B cell (primary cell): Measurements from ENCODE around the gene GRM8. TPM values are rescaled to one million over a fixed set of nuclear protein-coding genes. Genes with fewer than 3 reads are reported as not detected.

ENCODE experiments used
- ATAC-seq: fragments of 200-7000 bp; cut with Tn5 transposase; one replicate; pipeline ENCODE4 v1.10.0; 2021; ENCODE audit warnings: low read depth, mild to moderate bottlenecking, moderate number of reproducible peaks, moderate library complexity
- CTCF ChIA-PET: fragments of 350-600 bp; sonication (Branson Sonifier 250); formaldehyde crosslinking; loops from one replicate; lab custom pipeline; 2021; ENCODE audit warnings: antibody characterized with exemption, inconsistent platforms; lab: Charles Lee
- POLR2A ChIA-PET: fragments of 350-600 bp; sonication (Branson Sonifier 250); formaldehyde crosslinking; loops from one replicate; lab custom pipeline; 2021; ENCODE audit warnings: antibody characterized with exemption; lab: Charles Lee
- DNase-seq: peaks from one replicate; pipeline ENCODE4 v3.0.0; 2013
- H2AFZ ChIP-seq: 2 replicates; pipeline ENCODE4 v1.6.1; 2012; ENCODE audit warnings: mild to moderate bottlenecking, low read depth, low read length; ENCODE audit not compliant: insufficient read depth, poor library complexity, severe bottlenecking
- H3K27ac ChIP-seq, 2 donors: 1 replicate in 1 of 2; 2 replicates in 1 of 2; pipeline ENCODE4 v1.5.1; 2012 to 2013; ENCODE audit warnings: low read length in 2 of 2, mild to moderate bottlenecking in 2 of 2, moderate library complexity in 1 of 2
- H3K27me3 ChIP-seq, 4 experiments: fragments of 200-600 bp in 1 of 4; sonication (generic) in 1 of 4; replicated peaks in 1 of 4; 1 replicate in 2 of 4; 2 replicates in 2 of 4; pipeline versions ENCODE4 v1.6.1 to v1.7.0; 2013 to 2016; ENCODE audit warnings: low read length in 3 of 4, mild to moderate bottlenecking in 2 of 4, mixed read lengths in 1 of 4, moderate library complexity in 1 of 4; ENCODE audit not compliant: insufficient read depth in 4 of 4, control insufficient read depth in 3 of 4; ENCODE audit errors: control extremely low read depth in 1 of 4
- H3K36me3 ChIP-seq, 2 experiments: replicated peaks in 1 of 2; 1 replicate in 1 of 2; 2 replicates in 1 of 2; pipeline versions ENCODE4 v1.6.1 to v1.7.1; 2013; ENCODE audit warnings: low read length in 1 of 2; ENCODE audit not compliant: insufficient read depth in 2 of 2, control insufficient read depth in 1 of 2; ENCODE audit errors: control extremely low read depth in 1 of 2, extremely low read depth in 1 of 2
- H3K4me1 ChIP-seq, 2 donors: fragments of 200-600 bp in 1 of 2; sonication (generic) in 1 of 2; 1 replicate in 1 of 2; 2 replicates in 1 of 2; pipeline versions ENCODE4 v1.5.1 to v1.6.1; 2013 to 2017; ENCODE audit warnings: low read length in 2 of 2; ENCODE audit not compliant: control insufficient read depth in 2 of 2, insufficient read depth in 2 of 2
- H3K4me2 ChIP-seq: replicated peaks from 2 replicates; pipeline ENCODE3; 2012; ENCODE audit warnings: mild to moderate bottlenecking, low read depth, low read length; ENCODE audit not compliant: poor library complexity, severe bottlenecking
- H3K4me3 ChIP-seq, 5 experiments: fragments of 200-600 bp in 1 of 5; sonication (generic) in 1 of 5; 1 replicate in 3 of 5; 2 replicates in 2 of 5; pipeline versions ENCODE4 v1.5.1 to v1.7.0; 2011 to 2016; ENCODE audit warnings: low read length in 4 of 5, mild to moderate bottlenecking in 4 of 5, low read depth in 2 of 5, control low read depth in 1 of 5, moderate library complexity in 1 of 5; ENCODE audit not compliant: insufficient read depth in 1 of 5; ENCODE audit errors: control extremely low read depth in 1 of 5, extremely low read depth in 1 of 5
- H3K79me2 ChIP-seq: fragments of 200-600 bp; sonication (generic); one replicate; pipeline ENCODE4 v1.6.0; 2016; ENCODE audit warnings: low read length; ENCODE audit not compliant: control insufficient read depth, insufficient read depth
- H3K9ac ChIP-seq: fragments of 200-600 bp; sonication (generic); 2 replicates; pipeline ENCODE4 v1.6.1; 2017; ENCODE audit warnings: mild to moderate bottlenecking, low read length, moderate library complexity
- H3K9me3 ChIP-seq, 3 donors: one replicate each; pipeline versions ENCODE4 v1.6.1 to v1.7.1; 2013; ENCODE audit warnings: low read length in 2 of 3; ENCODE audit not compliant: control insufficient read depth in 2 of 3, insufficient read depth in 1 of 3; ENCODE audit errors: control extremely low read depth in 1 of 3
- H4K20me1 ChIP-seq: 2 replicates; pipeline ENCODE4 v1.6.0; 2012; ENCODE audit warnings: mild to moderate bottlenecking, low read length; ENCODE audit not compliant: insufficient read depth, control insufficient read depth, poor library complexity, severe bottlenecking
- H3K27ac Mint-ChIP-seq: one replicate; pipeline ENCODE4 v1.8.0; 2021; ENCODE audit warnings: mixed read lengths
- H3K27me3 Mint-ChIP-seq: one replicate; pipeline ENCODE4 v1.8.0; 2021; ENCODE audit warnings: mixed read lengths
- H3K4me1 Mint-ChIP-seq: one replicate; pipeline ENCODE4 v1.8.0; 2021; ENCODE audit warnings: mixed read lengths
- H3K4me3 Mint-ChIP-seq: one replicate; pipeline ENCODE4 v1.8.0; 2021; ENCODE audit warnings: mixed read lengths
- H3K9me3 Mint-ChIP-seq: one replicate; pipeline ENCODE4 v1.8.0; 2022; ENCODE audit warnings: mixed read lengths; ENCODE audit not compliant: insufficient read depth
- CTCF ChIP-seq: fragments of 200-600 bp; IDR thresholded peaks from one replicate; pipeline ENCODE4 v1.8.0; 2022; ENCODE audit warnings: antibody characterized with exemption, mild to moderate bottlenecking
- EZH2 ChIP-seq: IDR thresholded peaks from 2 replicates; pipeline ENCODE4 v1.6.1; 2012; ENCODE audit warnings: borderline replicate concordance, low read depth, mild to moderate bottlenecking, moderate library complexity, low read length; ENCODE audit not compliant: insufficient read depth, poor library complexity, severe bottlenecking
- WGBS: methylation state at CpG from one replicate; pipeline ENCODE4 v1.1.5; 2013; ENCODE audit warnings: missing lambda C conversion rate; ENCODE audit not compliant: insufficient coverage; 5-methylcytosine and 5-hydroxymethylcytosine counted together
- intact Hi-C: fragments of 100-400 bp; cut with micrococcal nuclease; formaldehyde crosslinking; loops from one replicate; pipeline ENCODE4 v1.10.0; 2022
- polyA plus RNA-seq: library from polyadenylated mRNA; depleted of rRNA; stranded (reverse); fragments of >200 nt; gene quantifications from 2 replicates; pipeline ENCODE4 v1.2.3, GENCODE V29; 2012
- total RNA-seq, 2 donors: library from RNA; stranded (reverse); fragments of 120-200 nt in 1 of 2; gene quantifications; 1 replicate in 1 of 2; 2 replicates in 1 of 2; pipeline versions ENCODE4 v1.2.3 to v1.2.4, GENCODE V29; 2013 to 2022

The GRM8 gene
- total and polyA plus RNA-seq, 2 donors (not counting 1 experiment from before 2014, with no cell fraction given) = not detected

DNA sequence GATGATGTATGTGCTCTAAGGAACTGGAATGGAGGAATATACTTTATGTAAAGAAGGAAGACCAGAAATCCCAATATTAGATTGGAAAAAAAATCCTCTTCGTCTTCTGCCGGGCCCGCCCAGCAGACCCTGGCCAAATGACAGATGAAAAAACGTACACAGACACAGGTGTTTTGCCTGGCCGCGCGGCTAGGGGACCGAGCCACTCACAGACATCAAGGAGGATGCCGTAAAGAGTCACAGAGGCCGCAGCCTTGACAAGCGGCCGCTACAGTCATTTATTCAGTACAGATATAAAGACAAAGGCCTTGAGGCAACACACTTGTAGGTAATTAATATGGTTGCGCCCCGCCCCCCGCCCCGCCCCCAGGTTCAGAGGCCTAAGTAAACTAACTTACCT, 594.1 kb downstream of the GRM8 start:
- 82% methylated on average over 7 of the region's 16 CpGs for WGBS
- Mint-ChIP-seq H3K4me3 (no peak overlapping the region), H3K27me3 (no peaks in the 10 kb centered on the region), H3K9me3 (no peaks in the 10 kb centered on the region), H3K27ac (peak overlapping the region; percentile 79), H3K4me1 (peaks cover 22% of the 10 kb centered on the region)
- CTCF ChIA-PET = no interaction called here
- Histone ChIP-seq H3K27ac (peak overlapping the region; percentile 66 to 67), H3K9me3 (peaks cover 0 to 4% (median 0%) of the 10 kb centered on the region in 3 donors), H3K36me3 (no peaks in the 10 kb centered on the region), H3K9ac (no peak overlapping the region), H3K79me2 (no peaks in the 10 kb centered on the region), H3K4me3 (no peak overlapping the region), H2AFZ (no peak overlapping the region), H3K27me3 (no peaks in the 10 kb centered on the region), H3K4me2 (peak overlapping the region; percentile 24), H4K20me1 (no peaks in the 10 kb centered on the region), H3K4me1 (peaks cover 0 to 13% of the 10 kb centered on the region in 2 donors)
- intact Hi-C loops = no loop called here
- no peak for ATAC-seq
- POLR2A ChIA-PET = no interaction called here
- no peak for DNase-seq
- TF ChIP-seq CTCF (no peak), EZH2 (no peak)

DNA sequence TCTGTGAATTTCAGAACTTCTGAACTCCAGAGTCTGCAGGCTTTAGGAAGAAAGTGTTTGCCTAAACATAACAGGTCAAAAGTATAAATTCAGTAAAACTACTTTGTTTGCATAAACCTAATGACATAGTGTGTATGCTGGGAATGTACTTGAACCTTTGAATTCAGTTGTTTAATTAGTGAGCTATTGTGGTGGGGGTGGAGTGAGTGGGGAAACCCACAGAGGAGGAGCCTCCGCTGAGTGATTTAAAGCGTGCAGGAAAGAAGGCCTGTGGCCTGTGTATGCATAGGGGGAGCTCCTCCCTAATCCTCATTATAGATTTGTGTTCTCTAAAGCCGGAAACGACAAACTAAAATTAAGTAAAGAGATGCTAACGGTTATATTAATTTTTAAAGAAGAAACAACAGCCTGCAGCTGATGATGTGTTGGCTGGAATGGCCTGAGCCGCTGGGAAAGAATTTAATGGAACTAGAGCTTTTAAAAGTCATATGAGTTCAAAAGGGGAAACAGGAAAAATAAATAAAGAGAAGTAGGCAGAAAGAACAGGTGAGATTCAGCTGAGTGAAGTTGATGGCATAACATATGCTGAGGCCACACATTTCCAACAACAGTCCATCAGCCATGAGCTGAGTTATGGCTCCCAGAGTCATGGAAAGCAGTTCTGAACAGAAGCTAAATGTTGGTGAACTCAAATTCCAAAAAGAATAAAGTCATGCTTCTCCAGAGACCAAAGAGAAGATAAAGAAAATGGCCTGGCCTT, 595.0 kb downstream of the GRM8 start:
- Mint-ChIP-seq H3K9me3 (no peaks in the 10 kb centered on the region), H3K27me3 (no peaks in the 10 kb centered on the region), H3K27ac (peak overlapping the region; percentile 72), H3K4me1 (peaks cover 22% of the 10 kb centered on the region), H3K4me3 (peak overlapping the region; percentile 15)
- no peak overlapping the region for H3K4me3 ChIP-seq
- DNase-seq (peak; percentile 40), ATAC-seq (peak; percentile 69)
- H3K4me2 ChIP-seq = peak overlapping the region; percentile 29
- no peak overlapping the region for H3K9ac ChIP-seq
- H3K36me3 ChIP-seq = no peaks in the 10 kb centered on the region
- TF ChIP-seq EZH2 (no peak), CTCF (no peak)
- H2AFZ ChIP-seq = no peak overlapping the region
- no peaks in the 10 kb centered on the region for H3K27me3 ChIP-seq
- peak overlapping the region; percentile 66 to 67 for H3K27ac ChIP-seq
- H3K79me2 ChIP-seq = no peaks in the 10 kb centered on the region
- peaks cover 0 to 13% of the 10 kb centered on the region in 2 donors for H3K4me1 ChIP-seq
- POLR2A ChIA-PET = no interaction called here
- H4K20me1 ChIP-seq = no peaks in the 10 kb centered on the region
- 73% methylated on average over 2 of the region's 6 CpGs for WGBS
- CTCF ChIA-PET = no interaction called here
- peaks cover 0 to 4% (median 0%) of the 10 kb centered on the region in 3 donors for H3K9me3 ChIP-seq
- intact Hi-C loops = no loop called here
